Measurements from ENCODE around the gene TRPV2.

TRPV2 gene

DNA sequence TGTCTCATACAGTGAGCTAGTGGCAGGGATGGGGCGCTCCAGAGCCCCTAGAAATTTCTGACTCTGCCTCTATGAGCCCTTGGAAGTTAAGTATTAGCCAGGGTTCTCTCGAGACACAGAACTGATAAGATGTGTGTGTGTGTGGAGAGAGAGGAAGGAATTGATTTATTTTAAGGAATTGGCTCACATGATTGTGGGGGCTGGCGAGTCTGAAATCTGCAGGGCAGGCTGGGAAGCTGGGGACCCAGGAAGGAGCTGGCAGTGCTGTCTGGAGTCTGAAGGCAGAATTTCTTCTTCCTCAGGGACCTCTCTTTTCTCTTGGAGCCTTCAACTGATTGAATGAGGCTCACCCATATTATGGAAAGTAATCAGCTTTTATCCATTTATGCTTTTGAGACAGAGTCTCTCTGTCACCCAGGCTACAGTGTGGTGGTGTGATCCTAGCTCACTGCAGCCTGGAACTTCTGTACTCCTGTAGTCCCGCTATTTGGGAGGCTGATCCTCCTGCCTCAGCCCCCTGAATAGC, 59.9 kb downstream of the TRPV2 start:
- H3K27ac Mint-ChIP-seq, result no peak overlapping the region
- H3K36me3 Mint-ChIP-seq, result no peaks in the 10 kb centered on the region
- H3K4me3 Mint-ChIP-seq, result no peak overlapping the region
- H3K9me3 Mint-ChIP-seq, result no peaks in the 10 kb centered on the region
- no peaks in the 10 kb centered on the region for H3K4me1 Mint-ChIP-seq
- H3K27me3 Mint-ChIP-seq, result no peaks in the 10 kb centered on the region
- no peak for DNase-seq (ENCODE audit: low spot score in 2 of 2)
- no peak for ATAC-seq (ENCODE audit: low read depth)

DNA sequence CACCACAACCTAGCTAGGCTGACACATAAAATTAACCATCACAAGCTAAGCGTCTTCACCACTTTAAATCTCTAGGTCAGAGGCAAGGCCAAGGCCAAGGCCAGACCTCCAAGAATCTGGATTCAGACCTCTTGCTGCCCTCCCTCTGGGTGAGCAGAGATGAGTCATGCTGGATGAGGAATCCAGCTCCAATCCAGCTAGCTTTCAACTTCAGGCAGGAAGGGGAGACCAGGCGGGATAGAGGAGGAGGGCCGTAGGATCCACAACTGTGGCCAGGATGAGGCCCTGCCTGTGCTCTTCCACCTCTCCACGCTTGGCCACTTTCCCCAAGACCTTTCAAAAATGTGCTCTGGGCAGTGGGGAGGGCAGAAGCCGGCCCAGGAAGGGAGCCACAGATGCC, 61.9 kb downstream of the TRPV2 start:
- Mint-ChIP-seq H3K4me1 (no peaks in the 10 kb centered on the region), H3K9me3 (no peaks in the 10 kb centered on the region), H3K36me3 (no peaks in the 10 kb centered on the region), H3K27ac (no peak overlapping the region), H3K27me3 (no peaks in the 10 kb centered on the region), H3K4me3 (no peak overlapping the region)
- DNase-seq (ENCODE audit: low spot score in 2 of 2) (no peak), ATAC-seq (ENCODE audit: low read depth) (no peak)

GRCh38 chr17:16477666-16478065, 62.3 kb downstream of the TRPV2 start:
- no peaks in the 10 kb centered on the region for H3K4me1 Mint-ChIP-seq
- no peak for DNase-seq (ENCODE audit: low spot score in 2 of 2)
- H3K27ac Mint-ChIP-seq, result no peak overlapping the region
- ATAC-seq (ENCODE audit: low read depth), result no peak
- H3K4me3 Mint-ChIP-seq, result no peak overlapping the region
- H3K27me3 Mint-ChIP-seq, result peaks cover under 1% of the 10 kb centered on the region
- no peaks in the 10 kb centered on the region for H3K36me3 Mint-ChIP-seq
- no peaks in the 10 kb centered on the region for H3K9me3 Mint-ChIP-seq

GRCh38 chr17:16478649-16479048, 63.3 kb downstream of the TRPV2 start:
- no peaks in the 10 kb centered on the region for H3K9me3 Mint-ChIP-seq
- no peak for DNase-seq (ENCODE audit: low spot score in 2 of 2)
- H3K4me1 Mint-ChIP-seq, result no peaks in the 10 kb centered on the region
- no peak overlapping the region for H3K4me3 Mint-ChIP-seq
- no peak overlapping the region for H3K27ac Mint-ChIP-seq
- no peak for ATAC-seq (ENCODE audit: low read depth)
- peaks cover 2% of the 10 kb centered on the region for H3K27me3 Mint-ChIP-seq
- no peaks in the 10 kb centered on the region for H3K36me3 Mint-ChIP-seq

DNA sequence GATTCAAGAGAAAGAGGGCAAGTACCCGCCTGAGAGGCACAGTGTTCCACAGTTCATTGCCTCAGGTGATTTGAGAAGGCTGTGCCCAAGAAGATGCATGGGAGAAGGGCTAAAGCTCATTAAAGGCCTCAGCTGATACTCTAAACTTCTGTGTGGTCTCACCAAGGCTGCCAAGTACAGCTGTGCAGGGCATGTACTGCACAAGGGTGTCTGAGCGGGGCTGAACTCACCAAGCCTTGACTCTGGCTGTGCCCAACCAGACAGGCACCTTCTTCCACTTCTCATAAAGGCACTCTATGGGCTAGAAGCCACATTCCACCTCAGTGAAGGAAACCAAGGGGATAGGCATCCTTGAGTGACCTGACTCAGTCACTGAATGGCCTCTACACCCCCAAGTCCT, 63.9 kb downstream of the TRPV2 start:
- no peak for DNase-seq (ENCODE audit: low spot score in 2 of 2)
- H3K36me3 Mint-ChIP-seq, result no peaks in the 10 kb centered on the region
- H3K9me3 Mint-ChIP-seq, result no peaks in the 10 kb centered on the region
- no peak for ATAC-seq (ENCODE audit: low read depth)
- H3K27ac Mint-ChIP-seq, result no peak overlapping the region
- H3K4me1 Mint-ChIP-seq, result no peaks in the 10 kb centered on the region
- H3K4me3 Mint-ChIP-seq, result no peak overlapping the region
- peaks cover 4% of the 10 kb centered on the region for H3K27me3 Mint-ChIP-seq

- Mint-ChIP-seq H3K4me1 (no peaks in the 10 kb centered on the region), H3K9me3 (no peaks in the 10 kb centered on the region), H3K36me3 (no peaks in the 10 kb centered on the region), H3K27me3 (peaks cover 8% of the 10 kb centered on the region), H3K4me3 (no peak overlapping the region), H3K27ac (no peak overlapping the region)
- ATAC-seq (ENCODE audit: low read depth) (no peak), DNase-seq (ENCODE audit: low spot score in 2 of 2) (no peak)
Observed at GRCh38 chr17:16480995-16481394, 65.6 kb downstream of the TRPV2 start.

DNA sequence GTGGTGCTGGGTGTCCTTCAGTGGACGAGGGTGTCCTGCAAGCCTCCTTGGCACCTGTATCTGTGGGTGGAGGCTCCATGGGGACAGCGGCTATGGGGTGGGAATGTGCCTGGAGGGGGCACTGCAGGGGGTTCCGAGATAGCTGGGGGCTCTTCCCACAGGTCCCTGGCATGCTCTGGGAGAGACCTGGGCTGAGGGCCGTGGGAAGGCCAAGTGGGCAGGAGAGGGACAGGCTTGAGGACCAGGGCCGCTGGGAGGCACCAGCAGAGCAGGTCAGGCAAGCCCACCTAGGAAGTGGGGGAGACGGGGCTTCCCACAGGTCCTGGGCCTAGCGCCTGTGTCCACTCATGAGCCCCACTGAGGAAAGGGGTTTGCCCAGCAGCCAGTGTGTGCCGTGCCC, 66.9 kb downstream of the TRPV2 start:
- no peaks in the 10 kb centered on the region for H3K36me3 Mint-ChIP-seq
- ATAC-seq (ENCODE audit: low read depth) (no peak), DNase-seq (ENCODE audit: low spot score in 2 of 2) (no peak)
- no peaks in the 10 kb centered on the region for H3K4me1 Mint-ChIP-seq
- H3K27ac Mint-ChIP-seq, result no peak overlapping the region
- no peak overlapping the region for H3K4me3 Mint-ChIP-seq
- H3K9me3 Mint-ChIP-seq, result no peaks in the 10 kb centered on the region
- H3K27me3 Mint-ChIP-seq, result peaks cover 8% of the 10 kb centered on the region

DNA sequence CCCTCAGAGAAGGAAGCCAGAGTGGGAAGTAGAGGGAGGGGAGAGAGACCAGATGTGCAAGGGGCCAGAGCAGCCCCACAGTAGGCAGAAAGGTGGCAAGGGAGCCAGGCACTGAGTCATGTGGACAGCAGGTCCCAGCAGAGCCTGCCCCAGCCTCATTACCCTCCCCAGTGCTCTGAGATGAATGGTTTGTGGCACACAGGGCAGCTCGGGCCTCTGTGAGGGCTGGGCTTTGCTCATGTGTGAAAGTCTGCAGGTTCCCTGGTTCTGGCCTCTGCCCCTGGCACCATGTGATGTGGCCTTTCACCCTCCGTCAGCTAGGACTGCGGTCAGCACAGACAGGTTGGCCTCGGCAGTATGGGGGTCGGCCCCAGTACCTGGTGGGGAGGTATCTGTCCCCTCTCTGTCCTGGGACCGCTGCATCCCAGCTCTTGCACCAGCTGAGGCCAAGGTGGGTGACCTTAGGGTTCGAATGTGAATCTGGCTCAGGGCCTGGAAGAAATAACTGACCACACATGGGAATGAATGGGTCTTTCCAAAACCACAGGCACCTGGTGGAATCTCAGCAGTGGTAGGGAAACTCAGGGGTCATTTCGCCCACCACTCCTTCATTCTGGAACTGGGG, 67.8 kb downstream of the TRPV2 start:
- Mint-ChIP-seq H3K27me3 (peaks cover 8% of the 10 kb centered on the region), H3K4me3 (no peak overlapping the region), H3K36me3 (no peaks in the 10 kb centered on the region), H3K27ac (no peak overlapping the region), H3K9me3 (no peaks in the 10 kb centered on the region), H3K4me1 (no peaks in the 10 kb centered on the region)
- no peak for ATAC-seq (ENCODE audit: low read depth)
- DNase-seq (ENCODE audit: low spot score in 2 of 2), result no peak

DNA sequence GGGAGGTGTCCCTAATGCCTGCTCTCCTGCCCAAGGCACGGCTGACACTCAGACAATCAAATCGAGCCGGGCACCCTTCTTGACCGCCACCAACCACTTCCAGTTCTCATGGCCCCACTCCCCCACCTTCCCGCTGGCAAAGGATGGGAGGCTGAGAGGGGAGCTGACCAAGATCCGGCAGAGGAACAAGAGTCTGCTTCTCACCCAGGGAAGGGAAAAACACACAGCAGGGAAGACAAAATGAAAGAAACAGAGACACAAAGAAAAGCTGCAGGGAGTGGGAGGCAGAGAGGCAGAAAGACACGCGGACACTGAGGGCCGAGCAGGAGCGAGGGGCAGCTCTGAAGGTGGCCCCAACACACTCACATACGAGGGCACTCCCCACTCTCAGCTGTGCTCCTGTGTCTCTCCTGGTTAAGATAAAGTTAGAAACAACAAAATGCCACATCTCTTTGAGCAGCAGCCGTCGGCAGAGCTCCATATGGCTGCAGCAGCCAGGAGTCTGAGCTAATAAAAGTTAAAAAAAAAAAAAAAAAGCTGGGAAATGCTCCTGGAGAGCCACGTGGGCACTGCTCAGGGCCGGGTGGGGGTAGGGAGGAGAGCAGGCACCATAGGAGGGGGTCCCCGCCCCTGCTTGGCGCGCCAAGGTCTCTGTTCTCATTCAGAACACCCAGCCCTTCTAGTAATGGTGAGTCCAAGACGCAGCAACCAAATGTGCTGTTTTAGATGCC, 69.2 kb downstream of the TRPV2 start:
- DNase-seq (ENCODE audit: low spot score in 2 of 2) (no peak), ATAC-seq (ENCODE audit: low read depth) (no peak)
- H3K27me3 Mint-ChIP-seq, result peaks cover 10% of the 10 kb centered on the region
- no peaks in the 10 kb centered on the region for H3K4me1 Mint-ChIP-seq
- H3K9me3 Mint-ChIP-seq, result no peaks in the 10 kb centered on the region
- H3K4me3 Mint-ChIP-seq, result no peak overlapping the region
- H3K36me3 Mint-ChIP-seq, result no peaks in the 10 kb centered on the region
- no peak overlapping the region for H3K27ac Mint-ChIP-seq

All from memory B cell (primary cell).